GM12875 (cell line): ENCODE data around the gene RNF25.

Experiments
- H3K4me3 ChIP-seq: one replicate; pipeline ENCODE4 v1.5.1; 2011; ENCODE audit warnings: low read depth, low read length, control low read depth
- CTCF ChIP-seq: IDR thresholded peaks from 2 replicates; pipeline ENCODE4 v1.5.1; 2011; ENCODE audit warnings: low read depth, mild to moderate bottlenecking, control low read depth, inconsistent platforms, low read length, moderate library complexity, borderline replicate concordance; ENCODE audit not compliant: insufficient read depth

RNF25 gene

GRCh38 chr2:218644721-218645120, 27.1 kb downstream of the RNF25 start:
- no peak overlapping the region for H3K4me3 ChIP-seq
- no peak for TF ChIP-seq CTCF

GRCh38 chr2:218643751-218644310, 28.0 kb downstream of the RNF25 start:
- no peak overlapping the region for H3K4me3 ChIP-seq
- TF ChIP-seq CTCF, result no peak

GRCh38 chr2:218642786-218643185, 29.0 kb downstream of the RNF25 start:
- TF ChIP-seq CTCF, result no peak

GRCh38 chr2:218642121-218642656, 29.6 kb downstream of the RNF25 start:
- no peak for TF ChIP-seq CTCF
- H3K4me3 ChIP-seq, result no peak overlapping the region

More at GRCh38 chr2:218642786-218643185, 29.0 kb downstream of the RNF25 start:
- H3K4me3 ChIP-seq, result no peak overlapping the region

- no peak overlapping the region for H3K4me3 ChIP-seq
- no peak for TF ChIP-seq CTCF
Measured at GRCh38 chr2:218638372-218638771, 33.4 kb downstream of the RNF25 start.

GRCh38 chr2:218635719-218636118, 36.1 kb downstream of the RNF25 start:
- TF ChIP-seq CTCF, result no peak

GRCh38 chr2:218631837-218632236, 40.0 kb downstream of the RNF25 start:
- TF ChIP-seq CTCF, result no peak
- H3K4me3 ChIP-seq, result no peak overlapping the region

More at GRCh38 chr2:218635719-218636118, 36.1 kb downstream of the RNF25 start:
- H3K4me3 ChIP-seq, result no peak overlapping the region
